Cortex of kidney (tissue), 1 donor: Measurements from ENCODE around the gene SOX6.

ENCODE experiments used
- DNase-seq: peaks from one replicate; lab custom pipeline; 2025; lab: John Stamatoyannopoulos, UW

SOX6 gene

GRCh38 chr11:16191212-16191867 lies 165.0 kb downstream of the SOX6 start:
- DNase-seq = no peak

GRCh38 chr11:16186680-16187079 lies 169.7 kb downstream of the SOX6 start:
- DNase-seq = no peak

GRCh38 chr11:16185042-16185441 lies 171.3 kb downstream of the SOX6 start:
- no peak for DNase-seq

GRCh38 chr11:16184588-16184987 lies 171.8 kb downstream of the SOX6 start:
- no peak for DNase-seq

GRCh38 chr11:16182553-16182952 lies 173.8 kb downstream of the SOX6 start:
- DNase-seq = no peak

GRCh38 chr11:16180868-16181267 lies 175.5 kb downstream of the SOX6 start:
- no peak for DNase-seq

- no peak for DNase-seq
Measured at GRCh38 chr11:16179676-16180075, 176.7 kb downstream of the SOX6 start.

- no peak for DNase-seq
Measured at GRCh38 chr11:16178273-16178672, 178.1 kb downstream of the SOX6 start.

GRCh38 chr11:16177688-16178087 lies 178.7 kb downstream of the SOX6 start:
- DNase-seq = no peak

GRCh38 chr11:16173798-16174197 lies 182.5 kb downstream of the SOX6 start:
- no peak for DNase-seq

GRCh38 chr11:16171882-16172281 lies 184.5 kb downstream of the SOX6 start:
- no peak for DNase-seq

- no peak for DNase-seq
Measured at GRCh38 chr11:16169956-16170847, 186.1 kb downstream of the SOX6 start.

GRCh38 chr11:16169541-16169940 lies 186.8 kb downstream of the SOX6 start:
- DNase-seq = no peak

- DNase-seq = no peak
Measured at GRCh38 chr11:16167706-16168487, 188.4 kb downstream of the SOX6 start.

- DNase-seq = no peak
Measured at GRCh38 chr11:16166571-16166970, 189.8 kb downstream of the SOX6 start.

- DNase-seq = no peak
Measured at GRCh38 chr11:16160146-16160545, 196.2 kb downstream of the SOX6 start.

- DNase-seq = no peak
Measured at GRCh38 chr11:16158426-16158994, 197.8 kb downstream of the SOX6 start.

- no peak for DNase-seq
Measured at GRCh38 chr11:16157327-16157726, 199.0 kb downstream of the SOX6 start.

GRCh38 chr11:16155448-16155847 lies 200.9 kb downstream of the SOX6 start:
- no peak for DNase-seq

- no peak for DNase-seq
Measured at GRCh38 chr11:16154715-16155396, 201.5 kb downstream of the SOX6 start.

- DNase-seq = no peak
Measured at GRCh38 chr11:16153951-16154350, 202.4 kb downstream of the SOX6 start.

- DNase-seq = no peak
Measured at GRCh38 chr11:16151138-16151537, 205.2 kb downstream of the SOX6 start.
